AG10803 (cell line): ENCODE measurements around the gene KLHDC4.
"Not testable (repeated sequence)": the region's sequence is repeated elsewhere in the genome, so short reads cannot be mapped to it uniquely, and the experiment has no call there.

Experiments
- DNase-seq: peaks from one replicate; pipeline ENCODE4 v3.0.0; 2010; ENCODE audit warnings: low read depth
- H3K4me3 ChIP-seq: 2 replicates; pipeline ENCODE4 v1.5.1; 2011; ENCODE audit warnings: mild to moderate bottlenecking, low read length, control low read depth
- TF ChIP-seq, protein P1 (sequence below): conservative IDR thresholded peaks from 2 replicates; pipeline ENCODE4 v1.5.1; 2011; ENCODE audit warnings: mild to moderate bottlenecking, low read length, control low read depth, inconsistent platforms

Gene KLHDC4

DNA sequence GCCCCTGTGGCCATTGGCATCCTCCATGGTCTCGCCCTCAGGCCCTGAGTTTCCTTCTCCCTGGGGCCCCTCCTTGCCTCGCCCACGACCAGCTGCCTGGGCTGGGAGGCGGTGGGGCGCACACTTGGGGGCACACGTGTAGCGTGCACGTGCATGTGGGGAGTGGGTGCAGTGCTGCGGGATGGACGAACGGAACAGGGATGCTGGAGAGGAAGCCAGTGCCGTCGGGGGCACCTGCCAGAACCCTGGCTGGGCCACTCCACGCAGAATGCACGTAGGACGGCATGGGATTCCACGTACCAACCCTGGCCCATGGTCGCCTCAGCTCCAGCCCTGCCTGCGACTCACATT, 80.4 kb downstream of the KLHDC4 start:
- TF ChIP-seq, protein P1, sequence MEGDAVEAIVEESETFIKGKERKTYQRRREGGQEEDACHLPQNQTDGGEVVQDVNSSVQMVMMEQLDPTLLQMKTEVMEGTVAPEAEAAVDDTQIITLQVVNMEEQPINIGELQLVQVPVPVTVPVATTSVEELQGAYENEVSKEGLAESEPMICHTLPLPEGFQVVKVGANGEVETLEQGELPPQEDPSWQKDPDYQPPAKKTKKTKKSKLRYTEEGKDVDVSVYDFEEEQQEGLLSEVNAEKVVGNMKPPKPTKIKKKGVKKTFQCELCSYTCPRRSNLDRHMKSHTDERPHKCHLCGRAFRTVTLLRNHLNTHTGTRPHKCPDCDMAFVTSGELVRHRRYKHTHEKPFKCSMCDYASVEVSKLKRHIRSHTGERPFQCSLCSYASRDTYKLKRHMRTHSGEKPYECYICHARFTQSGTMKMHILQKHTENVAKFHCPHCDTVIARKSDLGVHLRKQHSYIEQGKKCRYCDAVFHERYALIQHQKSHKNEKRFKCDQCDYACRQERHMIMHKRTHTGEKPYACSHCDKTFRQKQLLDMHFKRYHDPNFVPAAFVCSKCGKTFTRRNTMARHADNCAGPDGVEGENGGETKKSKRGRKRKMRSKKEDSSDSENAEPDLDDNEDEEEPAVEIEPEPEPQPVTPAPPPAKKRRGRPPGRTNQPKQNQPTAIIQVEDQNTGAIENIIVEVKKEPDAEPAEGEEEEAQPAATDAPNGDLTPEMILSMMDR, result no peak
- no peak overlapping the region for H3K4me3 ChIP-seq
- DNase-seq, result no peak

DNA sequence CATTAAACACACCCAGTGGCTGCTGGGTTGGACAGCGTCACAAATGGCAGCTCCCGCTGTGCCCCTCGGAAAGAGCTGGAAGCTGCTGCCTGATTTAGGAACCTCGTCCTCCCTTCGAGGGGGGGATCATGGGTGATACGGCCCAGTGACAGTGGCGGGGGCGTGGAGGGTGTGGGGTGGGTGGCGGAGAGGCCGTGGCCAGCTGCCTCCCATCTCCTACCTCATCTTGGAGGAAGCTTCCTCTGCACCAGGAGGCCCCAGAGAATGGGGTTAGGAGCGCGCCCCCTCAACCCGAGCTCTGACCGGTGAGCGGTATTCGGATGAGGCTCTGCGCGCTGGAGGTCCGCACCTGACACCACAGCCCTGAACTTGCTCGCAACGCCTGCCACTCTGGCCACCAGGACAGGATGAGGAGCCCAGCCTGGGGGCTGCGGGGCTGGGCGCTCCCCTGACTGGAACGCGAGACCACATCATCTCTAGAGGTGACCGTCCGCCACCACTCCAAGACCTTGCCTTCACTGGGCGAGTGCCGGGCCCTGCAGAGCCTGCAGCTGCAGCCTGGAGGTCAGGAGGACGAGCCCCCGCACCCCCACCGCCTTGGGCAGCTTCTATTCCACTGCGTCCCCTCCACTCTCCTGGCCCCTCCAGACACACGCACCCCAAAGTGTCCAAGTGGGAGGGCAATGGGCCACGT, 80.9 kb downstream of the KLHDC4 start:
- TF ChIP-seq, protein P1, result no peak
- DNase-seq, result no peak
- H3K4me3 ChIP-seq, result no peak overlapping the region

DNA sequence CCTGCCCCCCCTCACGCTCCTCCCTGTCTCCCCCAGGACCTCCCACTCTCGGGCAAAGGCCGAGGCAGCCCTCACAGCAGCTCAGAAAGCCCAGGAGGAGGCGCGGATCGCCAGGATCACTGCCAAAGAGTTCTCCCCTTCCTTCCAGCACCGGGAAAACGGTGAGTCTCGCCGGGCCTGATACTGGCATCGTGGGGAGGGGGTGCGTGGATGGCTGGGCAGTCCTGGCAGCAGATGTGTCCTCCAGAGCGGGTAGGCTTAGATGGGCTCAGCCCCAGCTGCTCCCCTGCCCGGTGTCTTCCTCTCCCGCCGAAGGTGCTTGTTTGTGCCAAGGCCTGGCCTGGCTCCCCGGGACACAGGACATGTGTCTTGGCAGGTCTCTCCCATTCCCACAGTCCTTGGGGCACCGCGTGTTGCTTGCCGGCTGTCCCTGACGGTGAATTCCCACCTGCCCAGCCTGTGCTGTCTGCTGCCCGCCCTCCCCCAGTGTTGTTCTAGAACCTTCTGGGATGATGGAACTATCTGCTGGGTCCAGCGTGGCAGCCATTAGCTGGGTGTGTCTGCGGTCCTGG, 81.6 kb downstream of the KLHDC4 start:
- TF ChIP-seq, protein P1, result no peak
- H3K4me3 ChIP-seq, result no peak overlapping the region
- DNase-seq, result no peak

DNA sequence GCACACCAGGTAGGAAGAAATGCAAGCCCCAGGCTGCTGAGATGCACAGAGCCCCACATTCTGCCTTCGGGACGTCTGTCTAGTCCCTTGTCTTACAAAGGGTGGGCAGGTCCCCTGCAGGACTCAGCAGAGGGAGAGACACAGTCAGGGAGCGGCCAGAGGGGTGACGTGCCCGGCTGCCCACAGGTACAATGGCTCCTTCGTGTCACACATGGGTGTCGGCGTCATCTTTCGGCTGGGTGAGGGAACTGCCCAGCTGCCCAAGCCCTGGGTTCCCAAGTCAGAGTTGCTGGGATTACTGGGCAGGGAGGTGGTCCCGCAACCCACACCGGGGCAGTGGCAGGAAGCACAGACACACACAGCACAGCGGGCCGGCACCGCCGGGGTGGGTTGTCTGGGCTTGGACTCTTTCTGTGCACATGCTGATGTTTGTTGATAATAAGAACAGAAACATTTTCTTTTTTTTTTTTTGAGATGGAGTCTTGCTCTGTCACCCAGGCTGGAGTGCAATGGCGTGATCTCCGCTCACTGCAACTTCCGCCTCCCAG, 82.9 kb downstream of the KLHDC4 start:
- TF ChIP-seq, protein P1, result no peak
- no peak overlapping the region for H3K4me3 ChIP-seq
- no peak for DNase-seq

DNA sequence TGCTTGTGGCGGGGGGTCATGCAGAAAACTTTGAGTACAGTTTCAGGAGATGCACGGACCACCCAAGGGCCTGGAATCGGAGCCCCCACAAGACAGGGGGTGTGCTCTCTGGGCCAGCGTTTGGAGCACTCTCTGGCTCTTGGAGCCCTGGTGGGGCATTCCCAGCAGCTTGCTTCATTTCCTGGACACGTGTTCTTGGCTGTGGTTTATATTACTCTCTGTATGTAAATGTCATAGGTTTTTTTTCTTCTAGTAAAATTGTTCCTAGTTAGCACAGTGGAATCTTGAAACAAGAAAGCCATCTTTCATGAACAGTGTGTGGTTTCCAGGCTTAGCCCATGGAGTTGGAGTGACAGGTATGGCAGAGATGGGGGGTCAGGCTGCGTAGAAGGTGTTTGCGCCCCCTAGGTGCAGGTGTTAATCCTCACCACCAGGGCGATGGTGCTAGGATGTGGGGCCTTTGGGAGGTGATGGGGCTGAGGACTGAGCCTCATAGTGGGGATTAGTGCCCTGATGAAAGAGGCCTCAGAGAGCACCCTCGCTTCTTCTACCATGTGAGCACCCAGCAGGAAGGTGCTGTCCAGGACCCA, 83.7 kb downstream of the KLHDC4 start:
- TF ChIP-seq, protein P1, result peak; percentile 47
- no peak overlapping the region for H3K4me3 ChIP-seq
- peak; percentile 72 for DNase-seq

DNA sequence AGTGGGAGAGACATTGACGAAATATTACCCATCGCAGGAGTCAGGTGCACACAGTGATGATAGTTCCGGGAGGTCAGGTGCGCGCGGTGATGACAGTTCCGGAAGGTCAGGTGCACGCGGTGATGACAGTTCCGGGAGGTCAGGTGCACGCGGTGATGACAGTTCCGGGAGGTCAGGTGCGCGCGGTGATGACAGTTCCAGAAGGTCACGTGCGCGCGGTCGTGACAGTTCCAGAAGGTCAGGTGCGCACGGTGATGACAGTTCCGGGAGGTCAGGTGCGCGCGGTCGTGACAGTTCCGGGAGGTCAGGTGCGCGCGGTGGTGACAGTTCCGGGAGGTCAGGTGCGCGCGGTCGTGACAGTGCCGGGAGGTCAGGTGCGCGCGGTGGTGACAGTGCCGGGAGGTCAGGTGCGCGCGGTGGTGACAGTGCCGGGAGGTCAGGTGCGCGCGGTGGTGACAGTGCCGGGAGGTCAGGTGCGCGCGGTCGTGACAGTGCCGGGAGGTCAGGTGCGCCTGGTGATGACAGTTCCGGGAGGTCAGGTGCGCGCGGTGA, 84.7 kb downstream of the KLHDC4 start:
- H3K4me3 ChIP-seq, DNase-seq: not testable (repeated sequence)

DNA sequence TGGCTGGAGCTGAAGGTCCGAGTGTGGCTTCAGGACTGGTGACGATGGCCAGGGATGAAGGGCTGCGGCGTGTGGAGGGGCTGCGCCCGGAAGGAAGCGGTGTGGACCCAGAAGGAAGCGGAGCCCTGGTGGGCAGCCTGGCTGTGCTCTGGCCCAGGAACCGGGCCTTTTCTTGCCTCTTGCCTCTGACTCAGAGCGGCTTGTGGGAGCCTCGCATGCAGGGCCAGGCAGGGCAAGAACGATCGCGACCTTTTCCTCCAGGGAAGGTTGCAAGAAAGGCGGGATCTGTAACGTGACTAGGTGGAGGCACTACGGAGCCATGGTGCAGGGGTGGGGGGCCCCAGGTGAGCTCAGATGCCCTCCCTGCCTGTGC, 85.5 kb downstream of the KLHDC4 start:
- TF ChIP-seq, protein P1, result no peak
- no peak for DNase-seq
- H3K4me3 ChIP-seq, result no peak overlapping the region
